Stimulated activated CD8-positive, alpha-beta memory T cell treated with anti-CD3 and anti-CD28 coated beads, Interleukin-15, amount 100 ng/mL, for 1 hour (primary cell): ENCODE results near the gene NOP56.
"Not testable (repeated sequence)": the region's sequence is repeated elsewhere in the genome, so short reads cannot be mapped to it uniquely, and the experiment has no call there.

Source experiments
- DNase-seq: peaks from one replicate; pipeline ENCODE4 v3.0.0-alpha.2; 2020; ENCODE audit warnings: low read depth

NOP56 gene

GRCh38 chr20:2687514-2687913 lies 35.1 kb downstream of the NOP56 start:
- DNase-seq = no peak

GRCh38 chr20:2688041-2688591 lies 35.7 kb downstream of the NOP56 start:
- peak; percentile 14 for DNase-seq

GRCh38 chr20:2690213-2690612 lies 37.8 kb downstream of the NOP56 start:
- no peak for DNase-seq

GRCh38 chr20:2690718-2691117 lies 38.3 kb downstream of the NOP56 start:
- no peak for DNase-seq

- DNase-seq = no peak
Measured at GRCh38 chr20:2691127-2691526, 38.7 kb downstream of the NOP56 start.

GRCh38 chr20:2691663-2692035 lies 39.2 kb downstream of the NOP56 start:
- no peak for DNase-seq

GRCh38 chr20:2692036-2692885 lies 39.8 kb downstream of the NOP56 start, which contains the start of gene EBF4:
Gene EBF4 (plus strand): TSS chr20:2692780. CDS start chr20:2693646, 866 bp downstream.
- no peak for DNase-seq

- DNase-seq = no peak
Measured at GRCh38 chr20:2692886-2693285, 40.5 kb downstream of the NOP56 start.

- DNase-seq = peak; percentile 8
Measured at GRCh38 chr20:2693286-2694007, 41.0 kb downstream of the NOP56 start.

GRCh38 chr20:2694008-2694471 lies 41.6 kb downstream of the NOP56 start:
- no peak for DNase-seq

- no peak for DNase-seq
Measured at GRCh38 chr20:2694519-2694918, 42.1 kb downstream of the NOP56 start.

GRCh38 chr20:2695206-2695983 lies 43.0 kb downstream of the NOP56 start:
- DNase-seq = no peak

- DNase-seq = not testable (repeated sequence)
Measured at GRCh38 chr20:2695984-2696525, 43.6 kb downstream of the NOP56 start.

GRCh38 chr20:2696646-2697045 lies 44.2 kb downstream of the NOP56 start:
- no peak for DNase-seq

- DNase-seq = no peak
Measured at GRCh38 chr20:2697768-2698167, 45.3 kb downstream of the NOP56 start.

GRCh38 chr20:2698186-2698817 lies 45.9 kb downstream of the NOP56 start:
- DNase-seq = no peak

GRCh38 chr20:2698912-2699311 lies 46.5 kb downstream of the NOP56 start:
- no peak for DNase-seq

GRCh38 chr20:2699775-2700413 lies 47.5 kb downstream of the NOP56 start:
- no peak for DNase-seq

GRCh38 chr20:2700913-2701620 lies 48.6 kb downstream of the NOP56 start:
- DNase-seq = no peak

GRCh38 chr20:2701671-2702081 lies 49.2 kb downstream of the NOP56 start:
- DNase-seq = no peak
